ENCODE measurements around the gene ZCWPW1.
"Not testable (repeated sequence)": the region's sequence is repeated elsewhere in the genome, so short reads cannot be mapped to it uniquely, and the experiment has no call there.

Gene ZCWPW1

DNA sequence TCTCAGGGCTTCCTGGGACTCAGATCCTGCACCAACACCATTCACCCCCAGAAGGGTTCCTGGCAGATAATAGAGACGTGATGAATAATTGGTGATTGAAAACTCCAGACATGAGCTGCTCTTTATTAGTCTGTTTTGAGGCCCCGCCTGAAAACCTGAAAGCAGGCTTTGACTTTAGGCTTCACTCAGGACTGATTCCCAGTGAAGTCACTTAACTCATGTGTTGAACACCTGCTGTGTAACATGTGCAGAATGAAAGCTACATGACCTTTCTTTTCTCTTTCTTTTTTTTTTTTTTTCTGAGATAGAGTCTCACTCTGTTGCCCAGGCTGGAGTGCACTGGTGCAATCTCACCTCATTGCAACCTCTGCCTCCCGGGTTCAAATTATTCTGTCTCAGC lies 26.7 kb upstream of the ZCWPW1 start:
- DNase-seq (ENCODE audit: low read depth in 1 of 2, low spot score in 1 of 2), result no peak

DNA sequence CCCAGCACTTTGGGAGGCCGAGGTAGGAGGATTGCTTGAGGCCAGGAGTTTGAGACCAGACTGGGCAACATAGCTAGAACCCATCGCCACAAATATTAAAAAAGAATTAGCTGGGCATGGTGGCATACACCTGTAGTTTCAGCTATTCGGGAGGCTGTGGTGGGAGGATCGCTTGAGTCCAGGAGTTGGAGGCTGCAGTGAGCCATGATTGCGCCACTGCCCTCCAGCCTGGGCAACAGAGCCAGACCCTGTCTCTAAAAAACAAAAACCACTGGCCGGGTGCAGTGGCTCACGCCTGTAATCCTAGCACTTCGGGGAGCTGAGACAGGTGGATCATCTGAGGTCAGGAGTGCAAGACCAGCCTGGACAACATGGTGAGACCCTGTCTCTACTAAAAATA lies 25.4 kb upstream of the ZCWPW1 start:
- DNase-seq (ENCODE audit: low read depth in 1 of 2, low spot score in 1 of 2), result not testable (repeated sequence)

- no peak for DNase-seq (ENCODE audit: low read depth in 1 of 2, low spot score in 1 of 2)
These were observed 24.0 kb upstream of the ZCWPW1 start for GRCh38 chr7:100452513-100452912.

DNA sequence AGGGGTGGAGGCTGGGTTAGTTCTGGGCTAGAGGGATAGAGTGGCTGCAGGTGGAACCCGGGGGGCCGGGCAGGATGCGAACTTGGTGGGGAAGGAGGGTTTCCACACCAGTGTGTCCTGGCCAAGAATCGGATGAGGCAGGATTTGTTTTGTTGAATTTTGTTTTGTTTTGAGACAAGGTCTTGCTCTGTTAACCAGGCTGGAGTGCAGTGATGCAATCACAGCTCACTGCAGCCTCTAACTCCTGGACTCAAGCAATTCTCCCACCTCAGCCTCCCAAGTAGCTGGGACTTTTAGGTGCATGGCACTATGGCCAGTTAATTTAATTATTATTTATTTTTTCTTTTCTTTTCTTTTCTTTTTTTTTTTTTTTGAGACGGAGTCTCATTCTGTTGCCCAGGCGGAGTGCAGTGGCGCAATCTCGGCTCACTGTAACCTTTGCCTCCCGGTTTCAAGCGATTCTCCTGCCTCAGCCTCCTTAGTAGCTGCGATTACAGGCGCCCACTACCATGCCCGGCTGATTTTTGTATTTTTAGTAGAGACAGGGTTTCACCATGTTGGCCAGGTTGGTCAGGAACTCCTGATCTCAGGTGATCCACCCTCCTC lies 20.8 kb upstream of the ZCWPW1 start:
- no peak for DNase-seq (ENCODE audit: low read depth in 1 of 2, low spot score in 1 of 2)

DNA sequence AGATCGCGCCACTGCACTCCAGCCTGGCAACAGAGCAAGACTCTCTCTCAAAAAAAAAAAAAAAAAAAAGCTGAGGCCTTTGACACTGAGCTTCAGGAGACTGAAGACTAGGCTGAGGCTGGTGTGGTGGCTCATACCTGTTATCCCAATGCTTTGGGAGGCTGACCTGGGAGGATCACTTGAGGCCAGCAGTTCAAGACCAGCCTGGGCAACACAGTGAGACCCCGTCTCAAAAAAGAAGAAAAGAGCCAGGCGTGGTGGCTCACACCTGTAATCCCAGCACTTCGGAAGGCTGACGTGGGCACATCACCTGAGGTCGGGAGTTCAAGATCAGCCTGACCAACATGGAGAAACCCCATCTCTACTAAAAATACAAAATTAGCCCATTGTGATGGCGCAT lies 18.9 kb upstream of the ZCWPW1 start:
- DNase-seq (ENCODE audit: low read depth in 1 of 2, low spot score in 1 of 2), result not testable (repeated sequence)

DNA sequence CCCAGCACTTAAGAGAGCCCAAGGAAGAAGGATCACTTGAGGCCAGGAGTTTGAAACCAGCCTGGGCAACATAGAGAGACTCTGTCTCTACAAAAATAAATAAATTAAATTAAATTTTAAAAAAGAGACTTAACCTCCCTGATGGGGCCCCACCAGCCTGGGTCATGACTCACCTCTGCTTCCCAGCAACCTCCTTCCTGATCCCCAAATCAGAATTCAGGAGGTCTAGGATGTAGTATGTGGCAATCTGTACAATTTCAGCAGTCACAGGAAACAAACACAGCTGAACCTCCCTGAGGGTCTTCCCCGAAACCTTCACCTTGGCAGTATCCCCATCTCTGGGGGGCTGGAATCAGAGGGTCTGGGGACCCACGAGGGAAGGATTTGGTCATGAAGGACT lies 17.5 kb upstream of the ZCWPW1 start:
- DNase-seq (ENCODE audit: low read depth in 1 of 2, low spot score in 1 of 2), result no peak

DNA sequence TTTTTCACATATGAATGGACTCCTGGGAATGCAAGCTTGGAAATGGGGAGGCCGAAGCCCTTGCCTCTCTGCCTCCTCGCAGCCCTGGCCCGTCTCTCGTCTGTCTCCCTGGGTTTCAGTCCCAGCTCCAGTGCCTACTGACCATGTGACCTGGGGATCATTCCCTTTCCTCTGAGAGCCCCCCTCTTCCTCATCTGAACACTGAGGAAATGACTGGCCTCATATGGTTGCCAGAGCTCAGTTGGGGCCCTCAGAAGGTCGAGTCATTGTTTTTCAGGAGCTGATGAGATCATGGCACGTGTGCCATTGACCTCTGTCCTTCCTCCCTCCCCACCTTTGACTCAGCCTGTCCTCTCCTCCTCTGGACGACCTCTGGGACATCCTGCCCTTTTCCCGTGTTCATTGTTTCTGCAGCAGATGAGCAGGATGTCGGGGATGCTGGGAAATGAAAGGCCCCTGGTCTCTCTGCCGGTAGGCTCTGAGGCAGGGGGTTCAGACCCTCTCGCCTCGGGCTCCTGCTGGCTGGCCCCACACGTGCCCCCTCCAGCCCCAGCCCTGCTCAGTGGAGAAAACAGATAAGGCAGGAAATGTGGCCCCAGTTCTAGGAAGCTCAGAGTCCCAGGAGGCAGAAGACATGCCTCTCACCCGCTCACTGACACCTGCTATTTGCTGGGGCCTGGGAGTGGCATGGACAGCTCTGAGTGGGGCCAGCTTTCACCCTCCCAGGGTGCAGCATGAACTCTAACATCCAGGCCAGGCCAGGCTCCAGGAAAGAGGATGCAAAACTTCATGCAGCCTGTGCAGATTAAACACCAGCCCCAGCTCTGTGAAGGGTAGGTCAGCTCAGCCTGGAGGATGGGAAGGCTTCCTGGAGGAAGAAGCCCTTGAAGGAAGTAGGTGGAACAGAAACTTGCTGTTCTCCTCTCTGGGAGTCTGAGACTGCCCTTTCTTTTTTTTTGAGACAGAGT lies 16.1 kb upstream of the ZCWPW1 start:
- no peak for DNase-seq (ENCODE audit: low read depth in 1 of 2, low spot score in 1 of 2)

- no peak for DNase-seq (ENCODE audit: low read depth in 1 of 2, low spot score in 1 of 2)
These were observed 14.8 kb upstream of the ZCWPW1 start for GRCh38 chr7:100443096-100443840.

- no peak for DNase-seq (ENCODE audit: low read depth in 1 of 2, low spot score in 1 of 2)
These were observed 13.4 kb upstream of the ZCWPW1 start for GRCh38 chr7:100441641-100442535.

- not testable (repeated sequence) for DNase-seq (ENCODE audit: low read depth in 1 of 2, low spot score in 1 of 2)
These were observed 10.7 kb upstream of the ZCWPW1 start for GRCh38 chr7:100439244-100439643.

DNA sequence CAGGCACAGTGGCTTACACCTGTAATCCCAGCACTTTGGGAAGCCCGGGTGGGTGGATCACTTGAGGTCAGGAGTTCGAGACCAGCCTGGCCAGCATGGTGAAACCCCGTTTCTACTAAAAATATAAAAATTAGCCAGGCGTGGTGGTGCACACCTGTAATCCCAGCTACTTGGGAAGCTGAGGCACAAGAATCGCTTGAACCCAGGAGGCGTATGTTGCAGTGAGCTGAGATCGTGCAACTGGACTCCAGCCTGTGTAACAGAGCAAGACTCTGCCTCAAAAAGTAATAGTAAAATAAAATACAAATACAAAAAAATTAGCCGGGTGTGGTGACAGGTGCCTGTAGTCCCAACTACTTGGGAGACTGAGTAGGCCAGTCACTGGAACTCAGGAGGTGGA lies 10.2 kb upstream of the ZCWPW1 start:
- DNase-seq (ENCODE audit: low read depth in 1 of 2, low spot score in 1 of 2), result not testable (repeated sequence)

GRCh38 chr7:100438172-100438571 lies 9.7 kb upstream of the ZCWPW1 start:
- DNase-seq (ENCODE audit: low read depth in 1 of 2, low spot score in 1 of 2), result no peak

GRCh38 chr7:100437150-100438100 lies 8.9 kb upstream of the ZCWPW1 start:
- DNase-seq (ENCODE audit: low read depth in 1 of 2, low spot score in 1 of 2), result no peak

DNA sequence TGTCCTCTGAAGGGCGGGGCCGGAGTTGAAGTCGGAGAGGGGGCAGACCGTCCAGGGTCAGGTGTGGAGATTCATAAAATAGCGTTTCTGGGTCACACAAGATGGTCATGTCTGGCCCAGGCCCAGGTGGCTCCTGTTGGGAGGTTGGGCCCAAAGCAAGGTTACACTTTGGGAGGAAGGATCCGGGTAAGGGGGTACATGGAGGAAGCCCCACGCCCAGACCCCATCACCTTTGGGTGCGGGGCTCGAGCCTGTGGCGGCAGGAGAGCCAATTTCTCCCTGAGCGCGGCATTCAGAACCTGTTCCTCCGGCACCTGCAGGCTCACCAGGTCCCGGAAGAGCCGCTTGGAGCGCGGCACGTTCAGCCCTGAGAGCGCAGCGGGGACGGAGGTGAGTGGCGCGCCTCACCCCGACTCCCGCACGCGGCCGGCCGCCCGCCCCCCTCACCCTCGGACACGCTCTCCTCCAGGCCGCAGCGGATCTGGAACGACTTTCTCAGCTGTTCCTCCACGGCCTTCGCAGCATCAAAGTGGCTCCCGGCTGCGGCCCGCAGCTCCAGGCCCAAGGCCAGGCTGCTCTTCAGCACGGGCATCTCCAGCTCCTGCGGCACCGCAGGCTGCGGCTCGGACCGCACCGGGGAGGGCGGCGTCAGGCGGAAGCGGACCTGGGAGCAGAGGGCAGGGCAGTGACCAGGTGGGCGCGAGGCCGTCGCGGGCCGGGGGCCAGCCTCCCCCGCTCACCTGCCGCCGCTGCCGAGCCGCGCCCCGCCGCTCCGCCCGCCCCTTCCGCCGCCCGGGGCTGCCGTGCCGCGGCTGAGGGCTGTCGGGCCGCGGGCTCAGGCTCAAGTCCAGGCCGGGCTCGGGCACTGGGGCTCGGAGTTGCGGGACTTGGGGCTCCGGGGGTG lies 7.2 kb upstream of the ZCWPW1 start:
- peak; percentile 31 to 38 for DNase-seq (ENCODE audit: low read depth in 1 of 2, low spot score in 1 of 2)

- no peak for DNase-seq (ENCODE audit: low read depth in 1 of 2, low spot score in 1 of 2)
These were observed 6.0 kb upstream of the ZCWPW1 start for GRCh38 chr7:100434297-100435144.

- DNase-seq (ENCODE audit: low read depth in 1 of 2, low spot score in 1 of 2), result no peak
These were observed 5.2 kb upstream of the ZCWPW1 start for GRCh38 chr7:100433592-100434296.

- DNase-seq (ENCODE audit: low read depth in 1 of 2, low spot score in 1 of 2), result no peak
These were observed 4.7 kb upstream of the ZCWPW1 start for GRCh38 chr7:100433276-100433591.

Data from stimulated activated CD4-positive, alpha-beta T cell treated with anti-CD3 and anti-CD28 coated beads, Interleukin-15, amount 100 ng/mL, for 1 hour (primary cell).